Measurements from ENCODE around the gene KRTAP27-1. TPM values are rescaled to one million over a fixed set of nuclear protein-coding genes. Genes with fewer than 3 reads are reported as not detected.

Gene KRTAP27-1
- total RNA-seq, 5 donors from 2014 or later (not counting 1 experiment from before 2014, with no cell fraction given), result not detected

DNA sequence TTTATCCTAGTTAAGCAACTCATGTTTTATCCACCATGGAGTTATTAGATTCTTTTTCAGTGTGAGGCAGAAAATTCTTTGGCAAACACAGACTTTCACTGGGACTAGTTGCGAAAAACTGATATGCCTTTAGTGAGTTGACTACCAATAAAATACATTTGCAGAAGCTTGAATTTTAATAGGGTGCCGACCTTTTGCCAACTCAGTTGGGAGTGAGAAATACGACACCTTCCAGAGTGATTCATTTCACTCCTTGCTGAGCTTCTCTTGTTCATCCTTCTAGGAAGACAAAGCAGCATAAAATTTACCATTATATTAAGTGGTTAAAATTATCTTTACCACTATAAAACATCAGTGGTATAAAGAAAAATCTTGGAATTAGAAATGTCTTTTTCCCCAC, 12.1 kb upstream of the KRTAP27-1 start:
- ATAC-seq (replicated peaks in 1 of 4) (no peak), DNase-seq (no peak)
- CTCF ChIA-PET, result no interaction called here
- H3K27ac Mint-ChIP-seq, result no peak overlapping the region
- H3K27me3 ChIP-seq (replicated peaks in 1 of 2; ENCODE audit: control insufficient read depth in 2 of 2, extremely low read depth in 1 of 2, insufficient read depth in 2 of 2, low read length in 1 of 2), result no peaks in the 10 kb centered on the region
- H3K27me3 Mint-ChIP-seq, result peaks cover 0 to 7% of the 10 kb centered on the region in 2 donors
- H3K4me1 ChIP-seq (ENCODE audit: control insufficient read depth in 1 of 2, extremely low read depth in 1 of 2, insufficient read depth in 2 of 2, low read length in 2 of 2), result no peaks in the 10 kb centered on the region
- no peaks in the 10 kb centered on the region for H3K36me3 Mint-ChIP-seq
- POLR2A ChIA-PET, result no interaction called here
- no peak overlapping the region for H3K4me3 Mint-ChIP-seq
- H3K4me3 ChIP-seq (ENCODE audit: control insufficient read depth in 1 of 2, extremely low read depth in 1 of 2, low read length in 1 of 2), result no peak overlapping the region
- H3K9me3 ChIP-seq, result no peaks in the 10 kb centered on the region
- no peaks in the 10 kb centered on the region for H3K36me3 ChIP-seq (ENCODE audit: control insufficient read depth in 2 of 2, extremely low read depth in 1 of 2, insufficient read depth in 1 of 2, low read length in 1 of 2)
- WGBS (ENCODE audit: insufficient coverage), result no CpG with 5 or more reads among the region's 3 CpGs
- H3K27ac ChIP-seq (ENCODE audit: low read length), result no peak overlapping the region
- H3K4me1 Mint-ChIP-seq, result no peaks in the 10 kb centered on the region
- H3K9me3 Mint-ChIP-seq, result no peaks in the 10 kb centered on the region

DNA sequence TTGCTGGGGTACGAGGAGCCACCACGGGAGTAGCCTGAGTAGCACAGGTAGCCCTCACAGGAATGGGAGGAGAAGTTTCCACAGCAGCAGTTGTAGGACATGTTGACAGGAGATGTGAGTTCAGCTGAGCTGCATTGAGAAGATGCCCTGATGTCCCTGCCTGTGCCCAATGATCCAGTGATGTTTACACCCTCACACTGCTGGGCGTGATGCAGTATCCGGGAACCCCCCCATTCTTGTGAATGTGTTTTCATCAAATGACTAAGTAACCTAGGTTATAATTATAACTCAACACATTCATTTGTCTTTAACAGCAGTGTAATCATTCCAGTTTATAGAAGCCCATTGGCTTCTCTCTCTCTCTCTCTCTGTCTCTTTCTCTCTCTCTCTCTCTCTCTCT, 11.0 kb upstream of the KRTAP27-1 start, which contains the start of gene KRTAP23-1:
Gene KRTAP23-1 (minus strand): TSS at position 101 of the 400 bp plus-strand sequence. CDS start 0 bp downstream, at position 101.
- no peak for DNase-seq
- Histone ChIP-seq H3K4me1 (ENCODE audit: control insufficient read depth in 1 of 2, extremely low read depth in 1 of 2, insufficient read depth in 2 of 2, low read length in 2 of 2) (no peaks in the 10 kb centered on the region), H3K9me3 (no peaks in the 10 kb centered on the region), H3K4me3 (ENCODE audit: control insufficient read depth in 1 of 2, extremely low read depth in 1 of 2, low read length in 1 of 2) (no peak within 1 kb of the TSS), H3K27me3 (replicated peaks in 1 of 2; ENCODE audit: control insufficient read depth in 2 of 2, extremely low read depth in 1 of 2, insufficient read depth in 2 of 2, low read length in 1 of 2) (no peaks in the 10 kb centered on the region), H3K36me3 (ENCODE audit: control insufficient read depth in 2 of 2, extremely low read depth in 1 of 2, insufficient read depth in 1 of 2, low read length in 1 of 2) (no peaks in the 10 kb centered on the region), H3K27ac (ENCODE audit: low read length) (no peak within 1 kb of the TSS)
- ChIA-PET CTCF (interaction anchor here in 1 of 2 donors (0.6 kb wide), 1 partner anchor 14 kb away, joined by 9 read pairs; no protein-coding TSS in a partner anchor), POLR2A (no interaction called here)
- Mint-ChIP-seq H3K9me3 (no peaks in the 10 kb centered on the region), H3K4me3 (no peak within 1 kb of the TSS), H3K27ac (no peak within 1 kb of the TSS), H3K4me1 (no peaks in the 10 kb centered on the region), H3K36me3 (no peaks in the 10 kb centered on the region), H3K27me3 (peaks cover 0 to 3% of the 10 kb centered on the region in 2 donors)
- 89% methylated on average over 3 of the region's 4 CpGs for WGBS (ENCODE audit: insufficient coverage)
- no peak for ATAC-seq (replicated peaks in 1 of 4)

DNA sequence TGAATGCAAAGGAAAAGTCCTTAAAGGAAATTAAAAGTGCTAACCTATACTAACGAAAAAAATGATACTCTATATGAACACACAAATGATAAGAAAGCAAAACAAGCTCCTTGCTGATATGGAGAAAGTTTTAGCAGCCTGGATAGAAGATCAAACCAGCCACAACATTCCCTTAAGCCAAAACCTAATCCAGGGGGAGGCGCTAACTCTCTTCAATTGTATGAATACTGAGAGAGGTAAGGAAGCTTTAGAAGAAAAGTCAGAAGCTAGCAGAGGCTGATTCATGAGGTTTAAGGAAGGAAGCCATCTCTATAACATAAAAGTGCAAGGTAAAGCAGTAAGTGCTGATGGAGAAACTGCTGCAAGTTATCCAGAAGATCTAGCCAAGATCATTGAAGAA, 7.5 kb upstream of the KRTAP27-1 start:
- Histone ChIP-seq H3K9me3 (no peaks in the 10 kb centered on the region), H3K36me3 (ENCODE audit: control insufficient read depth in 2 of 2, extremely low read depth in 1 of 2, insufficient read depth in 1 of 2, low read length in 1 of 2) (no peaks in the 10 kb centered on the region), H3K27ac (ENCODE audit: low read length) (no peak overlapping the region), H3K4me1 (ENCODE audit: control insufficient read depth in 1 of 2, extremely low read depth in 1 of 2, insufficient read depth in 2 of 2, low read length in 2 of 2) (no peaks in the 10 kb centered on the region), H3K4me3 (ENCODE audit: control insufficient read depth in 1 of 2, extremely low read depth in 1 of 2, low read length in 1 of 2) (no peak overlapping the region), H3K27me3 (replicated peaks in 1 of 2; ENCODE audit: control insufficient read depth in 2 of 2, extremely low read depth in 1 of 2, insufficient read depth in 2 of 2, low read length in 1 of 2) (no peaks in the 10 kb centered on the region)
- ChIA-PET CTCF (interaction anchor here in 1 of 2 donors (0.9 kb wide), 1 partner anchor 19 kb away, joined by 4 read pairs; no protein-coding TSS in a partner anchor), POLR2A (no interaction called here)
- Mint-ChIP-seq H3K27ac (no peak overlapping the region), H3K9me3 (no peaks in the 10 kb centered on the region), H3K36me3 (no peaks in the 10 kb centered on the region), H3K27me3 (peaks cover 0 to 3% of the 10 kb centered on the region in 2 donors), H3K4me1 (no peaks in the 10 kb centered on the region), H3K4me3 (no peak overlapping the region)
- no CpG with 5 or more reads among the region's 2 CpGs for WGBS (ENCODE audit: insufficient coverage)
- ATAC-seq (replicated peaks in 1 of 4) (no peak), DNase-seq (no peak)

DNA sequence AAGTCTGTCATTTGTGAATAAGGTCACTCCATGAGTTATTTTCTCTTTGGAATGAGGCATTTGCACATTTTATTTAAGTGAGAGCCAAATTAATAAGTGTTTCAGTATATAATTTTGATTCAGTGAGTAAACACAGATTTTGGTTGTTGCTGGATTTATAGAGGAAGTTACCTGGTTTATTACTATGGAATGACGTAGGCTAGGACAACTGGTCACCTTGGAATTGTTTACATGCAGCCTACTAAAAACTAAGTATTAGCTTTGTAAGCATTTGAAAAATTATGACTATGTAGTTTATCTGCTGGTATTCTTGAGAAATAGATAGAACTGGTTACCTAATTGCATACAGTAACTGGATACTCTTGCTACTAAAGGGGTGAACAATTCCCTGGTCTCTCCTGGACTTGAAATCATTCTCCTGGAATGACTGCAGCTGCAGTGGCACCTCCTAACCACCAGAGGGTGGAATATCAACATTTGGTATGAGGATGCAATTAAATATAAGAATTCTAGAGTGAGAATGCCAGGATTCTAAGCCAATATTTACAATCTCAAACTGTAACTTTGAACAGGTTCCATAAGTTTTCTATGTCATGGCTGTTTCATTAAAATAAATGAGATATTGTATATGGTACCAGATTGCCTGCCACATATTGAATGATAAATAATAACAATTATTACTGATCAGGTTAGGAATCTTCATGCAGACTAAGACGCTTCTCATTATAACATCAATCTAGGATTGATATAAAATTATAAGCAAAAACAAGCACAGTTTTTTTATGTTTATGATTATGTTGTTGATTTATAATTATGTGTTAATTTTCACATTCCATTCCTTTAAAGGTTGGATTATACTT, 3.5 kb upstream of the KRTAP27-1 start:
- no peak overlapping the region for H3K4me3 ChIP-seq (ENCODE audit: control insufficient read depth in 1 of 2, extremely low read depth in 1 of 2, low read length in 1 of 2)
- H3K27ac ChIP-seq (ENCODE audit: low read length), result no peak overlapping the region
- WGBS (ENCODE audit: insufficient coverage), result no CpG with 5 or more reads among the region's 2 CpGs
- peak in 14 of 35 experiments; percentile 2 to 38 (median 8) for DNase-seq
- Mint-ChIP-seq H3K9me3 (no peaks in the 10 kb centered on the region), H3K4me3 (no peak overlapping the region), H3K27ac (no peak overlapping the region), H3K36me3 (no peaks in the 10 kb centered on the region), H3K27me3 (peaks cover 0 to 3% of the 10 kb centered on the region in 2 donors), H3K4me1 (no peaks in the 10 kb centered on the region)
- ChIA-PET CTCF (interaction anchor here in 1 of 2 donors (0.7 kb wide), 2 partner anchors 212 to 911 kb away, joined by 3 to 5 read pairs; no protein-coding TSS in a partner anchor), POLR2A (no interaction called here)
- H3K4me1 ChIP-seq (ENCODE audit: control insufficient read depth in 1 of 2, extremely low read depth in 1 of 2, insufficient read depth in 2 of 2, low read length in 2 of 2), result no peaks in the 10 kb centered on the region
- H3K27me3 ChIP-seq (replicated peaks in 1 of 2; ENCODE audit: control insufficient read depth in 2 of 2, extremely low read depth in 1 of 2, insufficient read depth in 2 of 2, low read length in 1 of 2), result no peaks in the 10 kb centered on the region
- H3K9me3 ChIP-seq, result no peaks in the 10 kb centered on the region
- no peak for ATAC-seq (replicated peaks in 1 of 4)
- no peaks in the 10 kb centered on the region for H3K36me3 ChIP-seq (ENCODE audit: control insufficient read depth in 2 of 2, extremely low read depth in 1 of 2, insufficient read depth in 1 of 2, low read length in 1 of 2)

DNA sequence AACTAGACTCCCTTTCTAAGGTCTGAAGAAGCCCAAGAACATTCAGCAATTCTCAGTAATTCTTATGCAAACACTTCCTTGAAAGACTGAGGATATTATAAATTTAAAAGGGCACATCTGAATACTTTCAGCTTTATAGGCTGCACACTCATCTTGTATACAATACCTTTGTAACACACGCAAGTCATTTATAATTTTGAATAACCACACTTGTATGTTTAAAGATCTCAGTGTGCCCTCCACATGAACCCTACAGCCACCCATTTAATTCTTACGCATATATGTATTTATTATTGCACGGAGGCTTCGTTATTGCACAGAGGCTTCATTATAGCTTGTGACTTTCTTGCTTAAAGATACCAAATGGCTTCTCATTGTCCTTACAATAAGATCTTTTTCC, 1.2 kb upstream of the KRTAP27-1 start:
- no peaks in the 10 kb centered on the region for H3K4me1 ChIP-seq (ENCODE audit: control insufficient read depth in 1 of 2, extremely low read depth in 1 of 2, insufficient read depth in 2 of 2, low read length in 2 of 2)
- Mint-ChIP-seq H3K27ac (no peak overlapping the region), H3K27me3 (peaks cover 0 to 3% of the 10 kb centered on the region in 2 donors), H3K9me3 (no peaks in the 10 kb centered on the region), H3K36me3 (no peaks in the 10 kb centered on the region), H3K4me3 (no peak overlapping the region), H3K4me1 (no peaks in the 10 kb centered on the region)
- no peak overlapping the region for H3K4me3 ChIP-seq (ENCODE audit: control insufficient read depth in 1 of 2, extremely low read depth in 1 of 2, low read length in 1 of 2)
- no peaks in the 10 kb centered on the region for H3K9me3 ChIP-seq
- H3K36me3 ChIP-seq (ENCODE audit: control insufficient read depth in 2 of 2, extremely low read depth in 1 of 2, insufficient read depth in 1 of 2, low read length in 1 of 2), result no peaks in the 10 kb centered on the region
- POLR2A ChIA-PET, result no interaction called here
- ATAC-seq (replicated peaks in 1 of 4) (no peak), DNase-seq (no peak)
- CTCF ChIA-PET, result no interaction called here
- WGBS (ENCODE audit: insufficient coverage), result 100% methylated on average over 3 of the region's 4 CpGs
- no peaks in the 10 kb centered on the region for H3K27me3 ChIP-seq (replicated peaks in 1 of 2; ENCODE audit: control insufficient read depth in 2 of 2, extremely low read depth in 1 of 2, insufficient read depth in 2 of 2, low read length in 1 of 2)
- no peak overlapping the region for H3K27ac ChIP-seq (ENCODE audit: low read length)

DNA sequence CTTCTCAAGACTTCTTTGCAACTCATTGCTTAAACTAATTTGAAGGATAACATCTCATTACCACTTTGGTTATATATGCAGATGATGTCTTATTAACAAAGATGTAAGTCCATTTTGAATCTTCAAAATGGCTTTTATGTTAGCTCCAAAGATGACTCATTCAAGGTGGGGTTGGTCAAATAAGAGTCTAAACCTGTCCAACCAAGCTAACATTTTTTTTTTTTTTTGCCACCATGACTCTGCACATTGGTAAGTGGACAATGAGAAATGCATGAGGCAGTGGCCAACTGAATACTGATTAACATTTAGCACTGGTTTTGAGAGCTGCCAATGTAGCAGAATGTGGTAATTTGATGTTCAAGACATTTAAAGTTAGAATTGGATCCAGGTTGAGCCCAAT, 278 bp upstream of the KRTAP27-1 start:
- H3K9me3 Mint-ChIP-seq, result no peaks in the 10 kb centered on the region
- DNase-seq, result no peak
- no peaks in the 10 kb centered on the region for H3K36me3 Mint-ChIP-seq
- ATAC-seq (replicated peaks in 1 of 4), result no peak
- H3K27ac Mint-ChIP-seq, result no peak overlapping the region
- no peak overlapping the region for H3K4me3 Mint-ChIP-seq
- H3K27me3 Mint-ChIP-seq, result peaks cover 0 to 3% of the 10 kb centered on the region in 2 donors
- Histone ChIP-seq H3K36me3 (ENCODE audit: control insufficient read depth in 2 of 2, extremely low read depth in 1 of 2, insufficient read depth in 1 of 2, low read length in 1 of 2) (no peaks in the 10 kb centered on the region), H3K27ac (ENCODE audit: low read length) (no peak overlapping the region), H3K4me3 (ENCODE audit: control insufficient read depth in 1 of 2, extremely low read depth in 1 of 2, low read length in 1 of 2) (no peak overlapping the region), H3K9me3 (no peaks in the 10 kb centered on the region), H3K4me1 (ENCODE audit: control insufficient read depth in 1 of 2, extremely low read depth in 1 of 2, insufficient read depth in 2 of 2, low read length in 2 of 2) (no peaks in the 10 kb centered on the region), H3K27me3 (replicated peaks in 1 of 2; ENCODE audit: control insufficient read depth in 2 of 2, extremely low read depth in 1 of 2, insufficient read depth in 2 of 2, low read length in 1 of 2) (no peaks in the 10 kb centered on the region)
- H3K4me1 Mint-ChIP-seq, result no peaks in the 10 kb centered on the region
- ChIA-PET CTCF (no interaction called here), POLR2A (no interaction called here)
